IMR-90 (cell line): Measurements from ENCODE around the gene NF1.

Experiments used
- CTCF ChIP-seq: conservative IDR thresholded peaks from 2 replicates; pipeline ENCODE4 v1.5.1; 2012; ENCODE audit warnings: mild to moderate bottlenecking, low read depth, low read length, improper control_type of control experiment
- NFE2L2 ChIP-seq: fragments of 150-350 bp; IDR thresholded peaks from 2 replicates; pipeline ENCODE4 v1.6.1; 2016; ENCODE audit warnings: low read depth, mild to moderate bottlenecking, low read length
- POLR2A ChIP-seq: IDR thresholded peaks from 2 replicates; pipeline ENCODE4 v1.6.1; 2012; ENCODE audit warnings: mild to moderate bottlenecking, low read depth, low read length
- USF2 ChIP-seq: fragments of 150-350 bp; IDR thresholded peaks from 2 replicates; pipeline ENCODE4 v1.6.1; 2017; ENCODE audit warnings: mild to moderate bottlenecking, antibody characterized with exemption, low read length, low read depth

- TF ChIP-seq CTCF (no peak), NFE2L2 (no peak), POLR2A (no peak), USF2 (no peak)
Measured at GRCh38 chr17:31289790-31290189, 195.0 kb downstream of the NF1 start.
